Fibroblast of skin of right biceps (primary cell): ENCODE results near the gene MICAL3.

Experiments
- DNase-seq: peaks from one replicate; pipeline ENCODE4 v3.0.0-alpha.2; 2013

MICAL3 gene

GRCh38 chr22:17966403-17966717, 58.0 kb downstream of the MICAL3 start:
- DNase-seq, result no peak

DNA sequence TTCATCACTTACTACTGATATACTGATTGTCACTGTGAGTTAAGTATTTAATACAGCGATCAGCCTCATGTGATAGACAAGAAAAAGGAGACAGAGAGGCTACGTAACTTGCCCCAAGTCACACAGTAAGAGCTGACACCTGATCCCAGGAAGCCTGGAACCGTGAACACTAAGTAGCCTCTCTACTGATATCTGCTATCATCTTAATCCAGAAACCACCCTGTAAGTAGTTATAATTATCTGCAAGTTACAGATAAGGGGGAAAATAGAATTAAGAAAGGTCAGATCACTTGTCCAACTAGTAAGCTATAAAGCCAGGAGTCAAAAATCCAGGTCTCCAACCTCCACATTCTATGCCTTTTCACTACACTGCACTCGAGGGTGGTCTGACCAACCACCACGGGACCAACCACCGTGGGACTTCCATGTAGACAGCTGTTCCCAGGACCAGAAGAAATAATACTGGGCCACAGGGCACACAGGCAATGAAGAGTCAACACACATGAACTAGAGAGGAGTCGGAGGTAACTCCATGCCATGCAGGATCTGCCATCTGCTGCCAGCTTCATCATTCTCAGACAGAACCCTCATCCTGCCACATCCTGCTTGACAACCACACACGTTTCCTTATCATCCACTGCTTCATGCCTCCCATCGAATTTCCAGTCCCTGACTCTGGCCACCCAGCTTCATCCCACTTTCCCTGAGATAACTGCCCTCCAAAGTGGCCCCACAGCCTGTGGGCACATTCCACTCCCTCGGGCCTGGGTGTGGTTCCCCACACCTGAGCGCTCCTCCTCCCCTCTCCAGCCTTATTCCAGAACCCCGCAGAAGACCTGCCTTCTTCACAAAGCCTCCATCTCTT, 58.6 kb downstream of the MICAL3 start:
- no peak for DNase-seq

- no peak for DNase-seq
Observed at GRCh38 chr22:17964643-17965042, 59.7 kb downstream of the MICAL3 start.

DNA sequence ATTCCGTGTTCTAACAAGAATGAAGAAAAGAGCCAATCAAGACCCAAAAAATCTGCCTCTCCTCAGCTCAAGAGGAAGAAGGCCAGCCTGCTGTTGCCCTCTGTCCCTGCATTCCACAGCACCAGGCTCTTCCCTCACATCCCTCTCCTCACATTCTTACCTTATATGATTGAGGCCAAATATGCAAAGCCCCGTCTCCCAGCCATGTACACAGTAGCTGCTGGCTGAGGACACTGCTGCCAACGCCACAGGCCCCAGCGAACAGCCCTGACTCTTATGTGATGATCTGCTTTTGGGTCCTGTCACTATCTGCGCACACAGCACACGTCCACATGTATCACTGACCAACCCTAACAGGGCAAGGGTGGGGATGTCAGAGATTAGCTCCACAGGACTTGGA, 60.2 kb downstream of the MICAL3 start:
- DNase-seq, result peak; percentile 49

DNA sequence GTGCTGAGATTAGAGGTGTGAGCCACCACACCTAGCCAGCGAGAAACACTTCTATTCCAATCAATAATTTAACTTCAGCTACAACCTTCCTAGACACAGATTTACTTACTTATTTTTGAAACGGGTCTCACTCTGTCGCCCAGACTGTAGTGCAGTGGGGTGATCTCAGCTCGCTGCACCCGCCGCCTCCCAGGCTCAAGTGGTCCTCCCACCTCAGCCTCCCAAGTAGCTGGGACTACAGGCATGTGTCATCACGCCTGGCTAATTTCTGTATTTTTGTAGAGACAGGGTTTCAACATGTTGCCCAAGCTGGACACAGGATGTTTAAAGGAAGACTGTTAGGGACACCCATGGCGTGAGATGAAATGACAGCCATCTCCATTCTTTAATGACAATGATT, 61.3 kb downstream of the MICAL3 start:
- no peak for DNase-seq

- no peak for DNase-seq
Observed at GRCh38 chr22:17962168-17962567, 62.2 kb downstream of the MICAL3 start.

GRCh38 chr22:17961446-17961729, 63.0 kb downstream of the MICAL3 start:
- DNase-seq, result no peak

- no peak for DNase-seq
Observed at GRCh38 chr22:17960695-17961445, 63.5 kb downstream of the MICAL3 start.

DNA sequence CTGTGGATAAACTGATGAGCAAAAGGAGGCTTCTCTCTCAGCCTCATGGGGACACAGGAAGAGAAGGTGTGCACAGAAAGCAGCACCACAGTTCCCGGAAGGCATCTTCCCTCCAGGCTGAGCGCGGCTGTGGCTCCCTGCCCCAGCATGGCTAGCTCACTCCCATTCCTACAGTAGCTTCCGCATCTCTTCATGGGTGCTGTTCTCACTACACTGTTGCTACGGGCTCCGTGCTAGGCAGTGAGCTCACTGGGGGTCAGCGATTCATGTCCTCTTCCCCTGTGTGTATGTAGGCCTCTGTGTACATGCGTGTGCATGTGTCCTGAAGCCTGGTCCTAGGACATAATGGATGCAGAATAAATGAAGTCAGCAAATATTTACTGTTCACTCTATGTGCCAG, 64.3 kb downstream of the MICAL3 start:
- DNase-seq, result no peak

DNA sequence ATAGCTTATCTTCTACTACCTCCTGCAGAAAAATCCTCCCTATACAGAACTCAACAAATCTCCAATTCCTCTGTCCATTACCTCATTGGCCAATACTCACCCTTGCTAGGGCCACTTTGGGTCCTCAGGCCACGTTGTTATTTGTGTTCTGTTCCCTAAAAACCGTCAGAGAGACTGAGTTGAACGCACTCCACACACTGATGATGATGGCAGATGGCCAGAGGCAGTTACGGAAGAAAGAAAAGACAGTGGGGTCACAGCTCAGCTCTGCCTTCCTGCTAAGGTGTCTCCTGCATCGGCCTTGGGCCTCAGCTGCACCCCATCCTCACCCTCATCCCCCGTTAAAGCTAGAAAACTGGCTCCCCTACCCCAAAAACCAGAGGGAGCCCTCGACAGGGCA, 66.2 kb downstream of the MICAL3 start:
- DNase-seq, result no peak

DNA sequence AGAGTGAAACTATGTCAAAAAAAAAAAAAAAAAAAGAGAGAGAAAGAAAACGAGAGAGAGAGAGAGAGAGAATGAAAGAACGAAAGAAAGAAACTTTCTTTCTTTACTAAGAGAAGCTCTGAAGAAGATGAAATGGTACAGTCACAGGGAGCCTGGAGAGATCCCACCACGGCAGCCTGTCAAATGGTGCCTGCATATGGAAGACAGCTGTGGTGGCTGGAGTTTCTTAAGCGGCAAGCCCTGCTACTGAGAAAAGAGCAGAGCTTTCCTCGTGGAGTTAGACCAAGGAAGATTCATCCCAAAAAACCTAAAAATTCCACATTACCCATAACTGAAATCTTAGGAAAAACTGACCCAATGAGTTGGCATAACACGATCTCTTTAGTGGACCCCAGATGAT, 66.7 kb downstream of the MICAL3 start:
- DNase-seq, result no peak

- DNase-seq, result no peak
Observed at GRCh38 chr22:17957204-17957603, 67.2 kb downstream of the MICAL3 start.

DNA sequence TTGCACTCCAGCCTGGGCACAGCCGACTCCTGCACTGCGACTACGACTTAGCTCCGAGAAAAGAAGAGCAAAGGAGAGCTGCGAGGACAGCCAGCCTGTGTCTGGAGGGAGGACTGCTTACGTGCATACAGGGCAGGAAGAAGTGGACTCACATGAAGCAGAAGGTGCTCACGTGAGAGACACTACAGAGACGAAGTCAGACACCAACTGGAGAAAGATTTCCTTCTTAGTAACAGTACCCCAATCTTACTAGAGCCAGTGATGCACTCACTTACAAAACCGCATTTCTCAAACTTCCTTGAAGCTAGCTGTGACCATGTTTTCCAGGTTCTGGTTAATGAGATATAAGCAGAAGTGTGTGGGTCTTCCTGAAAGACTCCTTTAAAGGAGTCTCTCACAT, 67.7 kb downstream of the MICAL3 start:
- DNase-seq, result no peak

DNA sequence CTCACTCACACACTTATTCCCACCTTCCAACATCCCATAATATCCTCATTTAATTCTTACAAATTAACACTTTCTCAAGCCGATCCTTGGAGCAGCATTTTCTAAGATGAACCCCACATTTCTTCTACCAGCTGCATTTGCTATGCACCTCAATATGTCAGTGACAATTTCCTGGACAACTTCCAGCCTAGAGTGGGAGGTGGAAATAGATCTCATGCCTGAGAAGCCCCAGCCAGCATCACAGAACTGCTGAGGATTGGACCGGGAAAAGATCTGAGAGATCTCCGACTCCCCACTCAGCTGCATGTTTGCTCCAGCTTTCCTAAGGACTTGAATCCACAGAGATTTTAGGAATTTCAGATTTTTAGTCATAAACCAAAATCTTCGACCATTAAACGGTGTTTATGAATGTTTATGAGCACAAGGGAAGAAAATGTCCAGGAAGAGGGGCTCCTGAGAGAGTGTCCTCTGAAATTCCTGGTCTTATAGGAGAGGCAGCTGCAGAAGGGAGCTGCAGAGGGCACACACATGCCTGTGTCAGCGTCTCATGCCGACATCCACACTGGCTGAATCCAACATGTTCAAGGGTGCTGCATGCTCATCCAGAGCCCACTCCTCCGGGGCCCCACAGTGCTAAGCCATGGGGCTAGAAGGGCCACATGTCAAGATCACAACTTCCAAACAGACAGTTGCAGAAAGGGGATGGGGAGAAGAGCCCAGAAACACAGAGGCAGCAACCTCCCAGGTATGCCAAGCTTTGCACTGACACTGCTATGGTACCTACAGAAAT, 68.6 kb downstream of the MICAL3 start:
- peak; percentile 22 for DNase-seq

DNA sequence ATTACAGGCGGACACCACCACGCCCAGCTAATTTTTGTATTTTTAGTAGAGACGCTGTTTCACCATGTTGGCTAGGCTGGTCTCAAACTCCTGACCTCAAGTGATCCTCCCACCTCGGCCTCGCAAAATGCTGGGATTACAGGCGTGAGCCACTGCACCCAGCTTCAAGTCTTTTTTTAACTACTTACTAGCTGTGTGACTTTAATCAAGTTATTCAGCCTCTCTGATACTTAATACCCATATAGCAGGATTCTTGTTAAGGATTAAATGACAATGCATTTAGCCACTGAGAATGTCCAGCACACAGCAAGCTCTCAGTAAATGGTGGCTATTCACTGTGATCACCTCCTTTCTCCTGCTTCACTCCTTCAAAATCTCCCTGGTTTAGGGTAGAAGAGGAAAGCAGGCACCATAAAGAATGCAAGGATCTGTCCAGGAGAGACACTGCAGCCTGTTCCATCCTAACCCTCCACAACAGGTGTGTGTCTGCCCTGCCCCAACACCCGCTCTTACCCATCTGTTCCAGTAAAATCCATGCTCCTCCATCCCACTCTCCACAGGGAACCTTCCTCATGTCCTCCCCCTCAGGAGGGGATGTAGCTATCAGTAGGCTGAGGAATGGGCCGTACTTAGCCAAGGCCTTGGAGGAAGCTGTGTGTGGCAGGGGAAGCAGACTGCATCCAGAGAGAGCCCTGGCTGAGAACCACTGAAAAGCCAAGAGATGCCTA, 69.3 kb downstream of the MICAL3 start:
- no peak for DNase-seq

GRCh38 chr22:17954200-17954859, 70.0 kb downstream of the MICAL3 start:
- DNase-seq, result no peak

GRCh38 chr22:17953147-17953546, 71.2 kb downstream of the MICAL3 start:
- DNase-seq, result no peak

DNA sequence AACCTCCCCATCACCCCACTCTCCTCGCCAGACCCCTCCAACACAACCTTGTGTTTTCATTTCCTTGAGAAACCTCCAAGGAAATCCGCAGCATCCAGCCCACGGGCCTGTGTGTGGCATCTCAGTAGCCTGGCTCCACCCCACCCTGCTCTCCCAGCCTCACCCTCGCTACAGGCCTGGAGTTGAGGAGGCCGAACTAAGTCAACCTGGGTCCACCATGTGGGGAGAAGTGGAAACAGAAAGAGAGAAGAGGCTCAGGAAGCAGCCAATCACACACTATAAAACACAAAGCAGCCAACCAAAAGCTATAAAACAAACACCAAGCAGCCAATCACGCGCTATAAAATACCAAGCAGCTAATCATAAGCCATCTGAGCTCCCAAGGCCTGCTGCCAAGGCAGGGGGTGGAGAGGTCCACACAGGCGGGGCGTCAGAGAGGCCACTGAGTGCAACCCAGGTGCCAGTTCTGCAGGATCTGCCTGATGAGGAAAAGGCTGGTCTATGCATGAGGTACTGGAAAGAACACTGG, 72.0 kb downstream of the MICAL3 start:
- no peak for DNase-seq

DNA sequence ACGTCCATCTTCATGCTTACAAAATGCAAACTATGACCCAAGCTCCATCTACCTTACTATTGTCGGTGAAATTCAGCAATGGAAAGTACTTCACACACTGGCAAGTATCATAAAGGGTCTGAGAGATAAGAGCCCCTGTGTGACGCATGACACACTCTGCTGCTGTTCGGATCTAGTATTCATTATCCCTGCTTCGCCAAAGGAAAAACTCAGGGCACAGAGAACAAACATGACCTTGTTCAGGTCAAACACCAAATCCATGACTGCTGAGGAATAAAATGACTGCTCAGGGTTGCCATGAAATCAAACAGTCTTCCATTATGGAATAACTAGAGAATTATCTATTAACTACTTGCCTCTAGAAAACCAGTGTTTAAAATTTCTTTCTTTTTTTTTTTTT, 73.0 kb downstream of the MICAL3 start:
- no peak for DNase-seq

GRCh38 chr22:17950651-17951214, 73.6 kb downstream of the MICAL3 start:
- no peak for DNase-seq

- no peak for DNase-seq
Observed at GRCh38 chr22:17949642-17950473, 74.5 kb downstream of the MICAL3 start.
